Osteocyte (in vitro differentiated cells): Measurements from ENCODE around the gene TECPR1. TPM values are rescaled to one million over a fixed set of nuclear protein-coding genes. Genes with fewer than 3 reads are reported as not detected.

Experiments
- DNase-seq: peaks from one replicate; pipeline ENCODE4 v3.0.0; 2021; ENCODE audit warnings: mixed read lengths; ENCODE audit not compliant: unreplicated experiment; ENCODE audit errors: extremely low spot score
- H3K27ac Mint-ChIP-seq: one replicate; pipeline ENCODE4 v1.8.0; 2021; ENCODE audit warnings: mild to moderate bottlenecking, mixed read lengths; ENCODE audit not compliant: unreplicated experiment
- H3K27me3 Mint-ChIP-seq: one replicate; pipeline ENCODE4 v1.8.0; 2021; ENCODE audit warnings: mixed read lengths; ENCODE audit not compliant: unreplicated experiment
- H3K36me3 Mint-ChIP-seq: one replicate; pipeline ENCODE4 v1.8.0; 2021; ENCODE audit warnings: mixed read lengths; ENCODE audit not compliant: unreplicated experiment
- H3K4me1 Mint-ChIP-seq: one replicate; pipeline ENCODE4 v1.8.0; 2021; ENCODE audit warnings: mixed read lengths; ENCODE audit not compliant: unreplicated experiment
- H3K4me3 Mint-ChIP-seq: one replicate; pipeline ENCODE4 v1.8.0; 2021; ENCODE audit warnings: mild to moderate bottlenecking, moderate library complexity, mixed read lengths; ENCODE audit not compliant: unreplicated experiment
- H3K9me3 Mint-ChIP-seq: one replicate; pipeline ENCODE4 v1.8.0; 2021; ENCODE audit warnings: mixed read lengths; ENCODE audit not compliant: unreplicated experiment
- CTCF ChIP-seq: fragments of 200-600 bp; sonication (generic); IDR thresholded peaks from 2 replicates; pipeline ENCODE4 v1.5.0; 2021; ENCODE audit warnings: antibody characterized with exemption, mild to moderate bottlenecking, moderate library complexity
- total RNA-seq: library from RNA; stranded (reverse); gene quantifications from 2 replicates; pipeline ENCODE4 v1.2.1, GENCODE V29; 2021

The TECPR1 gene
- total RNA-seq, 1 donor from 2014 or later: 33.6 TPM

GRCh38 chr7:98185101-98185500 lies 66.9 kb downstream of the TECPR1 start:
- DNase-seq: no peak
- H3K27me3 Mint-ChIP-seq: no peaks in the 10 kb centered on the region
- peaks cover 27% of the 10 kb centered on the region for H3K36me3 Mint-ChIP-seq
- TF ChIP-seq CTCF: no peak
- H3K4me1 Mint-ChIP-seq: peaks cover 13% of the 10 kb centered on the region
- H3K4me3 Mint-ChIP-seq: no peak overlapping the region
- H3K9me3 Mint-ChIP-seq: peaks cover 9% of the 10 kb centered on the region
- no peak overlapping the region for H3K27ac Mint-ChIP-seq

- Mint-ChIP-seq H3K4me1 (peaks cover 20% of the 10 kb centered on the region), H3K4me3 (no peak overlapping the region), H3K27me3 (no peaks in the 10 kb centered on the region), H3K36me3 (peaks cover 13% of the 10 kb centered on the region), H3K9me3 (no peaks in the 10 kb centered on the region), H3K27ac (no peak overlapping the region)
- no peak for TF ChIP-seq CTCF
- DNase-seq: no peak
These were observed 71.3 kb downstream of the TECPR1 start for GRCh38 chr7:98180751-98181150.

- Mint-ChIP-seq H3K36me3 (peaks cover 17% of the 10 kb centered on the region), H3K27me3 (no peaks in the 10 kb centered on the region), H3K9me3 (no peaks in the 10 kb centered on the region), H3K4me1 (peaks cover 20% of the 10 kb centered on the region), H3K27ac (peak overlapping the region; percentile 38), H3K4me3 (no peak overlapping the region)
- TF ChIP-seq CTCF: no peak
- no peak for DNase-seq
These were observed 73.1 kb downstream of the TECPR1 start for GRCh38 chr7:98178762-98179490.

DNA sequence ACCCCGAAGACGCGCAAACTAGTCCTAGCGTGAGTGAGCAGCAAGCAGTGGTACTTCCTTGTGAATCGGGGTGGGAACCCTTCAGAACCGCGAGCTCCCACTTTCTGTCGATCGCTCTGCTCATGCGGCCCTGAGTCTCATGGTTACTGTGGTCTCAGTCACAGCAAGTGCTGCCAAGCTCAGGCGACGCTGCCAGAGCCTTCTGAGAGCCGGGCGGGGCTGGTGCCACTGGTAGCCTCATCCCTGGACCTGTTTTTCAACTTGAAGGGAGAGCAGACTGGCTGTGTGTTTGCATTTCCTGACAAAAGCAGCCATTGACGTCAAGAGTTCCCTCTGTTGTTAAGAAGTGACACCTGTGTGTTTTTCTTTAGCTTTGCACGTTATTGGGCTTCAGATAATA lies 73.7 kb downstream of the TECPR1 start:
- Mint-ChIP-seq H3K4me3 (no peak overlapping the region), H3K36me3 (peaks cover 15% of the 10 kb centered on the region)

DNA sequence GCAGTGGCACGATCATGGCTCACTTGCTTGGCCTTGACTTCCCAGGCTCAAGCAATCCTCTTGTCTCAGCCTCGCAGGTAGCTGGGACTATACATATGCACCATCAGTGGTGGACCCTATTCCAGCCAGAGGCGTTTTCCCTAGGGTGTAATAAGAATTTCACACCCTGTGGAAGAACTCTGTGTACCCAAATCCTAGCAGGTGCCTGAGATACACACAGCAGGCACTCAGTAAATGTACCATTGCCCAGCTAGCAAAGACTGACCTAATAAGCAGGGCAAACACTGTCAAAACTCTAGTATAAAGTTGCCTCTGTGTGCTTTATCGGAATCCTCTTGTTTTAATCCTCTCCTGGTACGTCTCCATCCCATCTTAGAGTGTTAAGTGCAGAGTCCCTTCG lies 74.5 kb downstream of the TECPR1 start:
- Mint-ChIP-seq H3K36me3 (peaks cover 15% of the 10 kb centered on the region), H3K27me3 (no peaks in the 10 kb centered on the region), H3K27ac (peak overlapping the region; percentile 50), H3K4me1 (peaks cover 20% of the 10 kb centered on the region), H3K9me3 (no peaks in the 10 kb centered on the region), H3K4me3 (no peak overlapping the region)
- no peak for TF ChIP-seq CTCF
- DNase-seq: no peak

More for the DNA sequence above, 73.7 kb downstream of the TECPR1 start:
- Mint-ChIP-seq H3K4me1 (peaks cover 20% of the 10 kb centered on the region), H3K9me3 (no peaks in the 10 kb centered on the region), H3K27ac (peak overlapping the region; percentile 23), H3K27me3 (no peaks in the 10 kb centered on the region)
- DNase-seq: no peak
- TF ChIP-seq CTCF: no peak
